Activated naive CD4-positive, alpha-beta T cell treated with anti-CD3 and anti-CD28 coated beads, Interleukin-2, amount 10 ng/mL, durations not matched to agents 7 days and 5 days (primary cell): ENCODE results near the gene IL1B.

Experiments used
- CTCF ChIA-PET: fragments of 350-600 bp; sonication (Branson Sonifier 250); formaldehyde crosslinking; loops from one replicate; lab custom pipeline; 2021; ENCODE audit warnings: antibody characterized with exemption; lab: Charles Lee
- DNase-seq: peaks from one replicate; pipeline ENCODE4 v3.0.0-alpha.2; 2020
- H3K27ac Mint-ChIP-seq: one replicate; pipeline ENCODE4 v1.8.0; 2021; ENCODE audit warnings: mild to moderate bottlenecking, moderate library complexity, mixed read lengths
- H3K27me3 Mint-ChIP-seq: one replicate; pipeline ENCODE4 v1.8.0; 2021; ENCODE audit warnings: mild to moderate bottlenecking, mixed read lengths
- H3K36me3 Mint-ChIP-seq: one replicate; pipeline ENCODE4 v1.8.0; 2021; ENCODE audit warnings: mixed read lengths
- H3K4me1 Mint-ChIP-seq: one replicate; pipeline ENCODE4 v1.8.0; 2021; ENCODE audit warnings: mixed read lengths
- H3K4me3 Mint-ChIP-seq: one replicate; pipeline ENCODE4 v1.8.0; 2021; ENCODE audit warnings: mild to moderate bottlenecking, moderate library complexity, mixed read lengths
- H3K9me3 Mint-ChIP-seq: one replicate; pipeline ENCODE4 v1.8.0; 2021; ENCODE audit warnings: mixed read lengths

The IL1B gene

DNA sequence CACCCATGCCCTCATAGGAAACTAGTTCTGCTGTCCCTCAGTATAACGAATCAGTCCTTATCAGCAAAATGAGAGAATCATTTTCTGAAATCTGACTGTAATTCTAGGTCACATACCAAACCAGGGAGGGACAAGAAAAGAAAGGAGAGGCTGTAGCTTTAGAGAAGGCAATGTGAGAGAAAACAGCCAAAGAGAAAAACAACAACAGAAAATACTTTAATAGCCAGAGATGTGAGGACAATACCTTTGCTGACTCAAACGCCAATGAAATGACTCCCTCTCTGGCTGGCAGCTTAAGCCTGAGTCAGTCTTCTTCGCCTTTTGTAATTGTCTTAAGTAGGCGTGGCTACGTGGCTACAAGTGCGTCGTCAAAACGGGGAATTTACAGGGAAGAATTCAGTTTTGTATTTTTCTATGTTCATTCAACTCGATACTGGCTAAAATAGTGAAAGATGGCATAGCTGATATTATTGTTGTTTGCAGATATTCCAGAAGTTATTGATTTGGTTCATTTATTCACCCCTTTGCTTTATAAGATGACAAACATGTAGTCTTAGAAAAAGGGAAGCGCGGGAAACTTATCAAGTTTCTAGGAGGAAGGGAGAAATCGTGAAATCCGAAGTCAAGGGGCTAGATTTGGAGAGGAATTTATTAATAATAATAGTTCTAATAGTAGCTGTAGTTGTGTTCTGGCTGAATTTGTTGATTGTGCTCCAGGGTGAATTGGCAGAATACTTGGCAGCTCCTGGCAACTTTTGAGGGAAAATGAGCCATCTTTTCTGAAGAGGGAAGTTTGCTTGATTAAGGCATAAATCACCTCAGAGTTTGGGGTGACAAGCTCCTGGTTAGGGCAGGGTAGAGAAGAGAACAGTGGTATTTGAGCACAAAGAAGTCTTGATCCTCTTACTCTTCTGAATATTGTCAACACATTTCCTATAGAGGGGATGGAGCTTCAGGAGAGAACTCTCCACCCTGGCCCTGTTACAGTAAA is 52.1 kb downstream of the IL1B start, which contains the start of gene IL1A:
IL1A (minus strand) TSS at position 295 of the 991 bp plus-strand sequence. CDS start 723 bp downstream, outside the sequence.
- peaks cover 7% of the 10 kb centered on the region for H3K27me3 Mint-ChIP-seq

DNA sequence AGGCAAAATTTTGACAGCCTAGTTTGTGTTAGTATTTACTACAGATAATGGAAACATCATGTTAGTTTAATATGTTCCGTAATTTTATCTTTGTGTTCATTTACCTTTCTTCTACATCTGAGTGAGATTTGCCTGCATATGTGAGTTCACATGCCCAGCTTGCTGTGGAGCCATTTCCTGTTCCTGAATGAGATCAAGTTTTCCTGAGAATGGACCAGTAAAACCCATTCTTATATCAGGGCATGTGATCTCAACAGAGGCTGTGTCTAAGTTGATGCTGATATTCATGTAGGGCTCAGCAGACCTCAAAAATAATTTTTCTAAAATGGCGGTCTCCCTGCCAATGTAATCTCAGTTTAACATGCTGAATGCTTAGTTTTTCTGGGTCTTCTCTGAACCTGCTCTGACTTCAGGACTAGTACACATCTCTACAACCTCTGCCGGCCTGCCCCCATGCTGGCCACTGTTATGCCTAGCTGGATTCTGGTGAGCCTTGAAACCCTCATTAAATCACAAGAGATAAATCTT is 53.3 kb downstream of the IL1B start:
- no peak for DNase-seq
- H3K27ac Mint-ChIP-seq = no peak overlapping the region
- H3K27me3 Mint-ChIP-seq = peaks cover 7% of the 10 kb centered on the region
- CTCF ChIA-PET = interaction anchor here (1.0 to 1.7 kb wide), 2 partner anchors 34 to 159 kb away, joined by 3 to 4 read pairs; no protein-coding TSS in a partner anchor
- no peaks in the 10 kb centered on the region for H3K9me3 Mint-ChIP-seq
- H3K36me3 Mint-ChIP-seq = peaks cover 2% of the 10 kb centered on the region
- no peak overlapping the region for H3K4me3 Mint-ChIP-seq
- H3K4me1 Mint-ChIP-seq = no peaks in the 10 kb centered on the region

More for the DNA sequence above, 52.1 kb downstream of the IL1B start, which contains the start of gene IL1A:
- H3K4me3 Mint-ChIP-seq = no peak within 1 kb of the TSS
- DNase-seq = no peak
- H3K27ac Mint-ChIP-seq = no peak within 1 kb of the TSS
- H3K36me3 Mint-ChIP-seq = no peaks in the 10 kb centered on the region
- H3K4me1 Mint-ChIP-seq = no peaks in the 10 kb centered on the region
- CTCF ChIA-PET = interaction anchor here (0.8 to 1.9 kb wide), 3 partner anchors 27 to 175 kb away, joined by 3 to 5 read pairs (median 4); no protein-coding TSS in a partner anchor
- H3K9me3 Mint-ChIP-seq = no peaks in the 10 kb centered on the region

- Mint-ChIP-seq H3K27me3 (peaks cover 7% of the 10 kb centered on the region), H3K9me3 (no peaks in the 10 kb centered on the region), H3K4me1 (peaks cover 7% of the 10 kb centered on the region), H3K36me3 (peaks cover 2% of the 10 kb centered on the region), H3K27ac (no peak overlapping the region), H3K4me3 (no peak overlapping the region)
- CTCF ChIA-PET = interaction anchor here (1.0 to 1.7 kb wide), 3 partner anchors 33 to 160 kb away, joined by 3 to 4 read pairs (median 3); no protein-coding TSS in a partner anchor
- no peak for DNase-seq
Observed at GRCh38 chr2:112782234-112782799, 54.3 kb downstream of the IL1B start.
